ENCODE measurements around the gene SUPV3L1.
"Not testable (repeated sequence)": the region's sequence is repeated elsewhere in the genome, so short reads cannot be mapped to it uniquely, and the experiment has no call there.

The SUPV3L1 gene

DNA sequence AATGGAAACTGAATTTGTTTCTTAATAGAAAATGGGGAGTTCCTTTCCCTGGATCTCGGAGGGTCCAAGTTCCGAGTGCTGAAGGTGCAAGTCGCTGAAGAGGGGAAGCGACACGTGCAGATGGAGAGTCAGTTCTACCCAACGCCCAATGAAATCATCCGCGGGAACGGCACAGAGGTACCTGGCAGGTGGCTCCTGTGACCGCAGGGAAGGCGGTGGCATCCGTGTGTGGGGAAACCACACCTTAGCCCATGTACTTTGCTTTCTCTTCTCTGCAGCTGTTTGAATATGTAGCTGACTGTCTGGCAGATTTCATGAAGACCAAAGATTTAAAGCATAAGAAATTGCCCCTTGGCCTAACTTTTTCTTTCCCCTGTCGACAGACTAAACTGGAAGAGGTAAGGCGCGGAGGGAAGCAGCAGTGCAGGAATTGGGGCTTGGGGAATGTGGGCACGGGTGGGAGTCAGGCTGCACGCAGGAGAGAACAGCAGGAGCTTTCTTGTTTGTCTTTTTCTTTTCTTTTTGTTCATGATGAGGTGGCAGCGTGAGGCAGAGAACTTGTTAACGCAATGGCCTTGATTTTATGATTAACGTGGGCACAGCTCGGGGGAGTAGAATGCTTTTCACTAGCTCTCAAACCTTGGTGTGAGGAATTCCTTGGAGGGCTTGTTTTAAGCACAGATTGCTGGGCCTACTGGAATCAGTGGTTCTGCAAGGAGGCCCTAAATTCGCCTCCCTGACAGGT is 52.9 kb downstream of the SUPV3L1 start:
- DNase-seq: peak; percentile 57

DNA sequence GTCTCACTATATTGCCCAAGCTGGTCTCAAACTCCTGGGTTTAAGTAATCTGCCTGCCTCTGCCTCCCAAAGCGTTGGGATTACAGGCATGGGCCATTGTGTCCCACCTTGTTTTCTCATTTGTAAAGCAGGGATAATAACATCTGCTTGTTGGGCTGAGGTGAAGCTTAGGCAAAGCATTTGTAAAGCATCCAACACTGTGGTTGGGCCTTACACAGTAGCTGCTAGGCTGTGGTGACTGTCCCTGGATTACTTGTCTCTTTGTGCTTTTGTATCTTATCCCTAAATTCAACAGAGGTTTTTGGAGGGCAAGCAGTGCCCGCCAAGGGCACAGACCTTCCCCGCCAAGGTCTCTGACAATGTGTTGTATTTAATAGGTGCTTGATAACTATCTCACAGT is 54.4 kb downstream of the SUPV3L1 start:
- DNase-seq: no peak

DNA sequence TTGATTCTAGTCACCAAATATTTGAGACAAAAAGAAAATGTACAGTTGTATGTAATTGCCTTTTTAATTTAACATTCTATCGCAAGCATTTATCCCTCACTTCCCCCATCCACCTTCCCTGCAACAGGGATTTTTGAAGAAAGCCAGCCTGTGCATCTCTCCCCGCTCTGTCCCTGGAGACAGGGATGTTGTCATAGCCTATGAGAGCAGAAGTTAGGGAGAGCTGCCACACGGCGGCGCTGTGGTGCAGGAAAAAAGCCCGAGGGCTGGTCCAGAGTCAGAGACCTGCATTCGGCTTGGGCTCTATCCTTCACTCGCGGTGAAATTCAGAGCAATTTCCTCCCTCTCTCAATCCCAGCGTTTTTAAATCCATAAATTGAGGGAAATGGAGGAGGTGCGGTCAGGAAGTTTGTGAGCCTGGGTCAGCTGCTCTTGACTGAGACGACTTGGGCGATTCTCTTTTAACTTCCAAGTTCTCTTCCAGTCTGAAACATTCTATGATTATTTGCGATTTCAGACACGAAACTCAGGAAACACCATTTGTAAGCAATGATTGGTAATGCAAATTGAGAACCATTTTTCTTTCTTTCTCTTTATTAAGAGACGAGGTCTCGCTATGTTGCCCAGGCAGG is 57.6 kb downstream of the SUPV3L1 start:
- peak; percentile 85 for DNase-seq

DNA sequence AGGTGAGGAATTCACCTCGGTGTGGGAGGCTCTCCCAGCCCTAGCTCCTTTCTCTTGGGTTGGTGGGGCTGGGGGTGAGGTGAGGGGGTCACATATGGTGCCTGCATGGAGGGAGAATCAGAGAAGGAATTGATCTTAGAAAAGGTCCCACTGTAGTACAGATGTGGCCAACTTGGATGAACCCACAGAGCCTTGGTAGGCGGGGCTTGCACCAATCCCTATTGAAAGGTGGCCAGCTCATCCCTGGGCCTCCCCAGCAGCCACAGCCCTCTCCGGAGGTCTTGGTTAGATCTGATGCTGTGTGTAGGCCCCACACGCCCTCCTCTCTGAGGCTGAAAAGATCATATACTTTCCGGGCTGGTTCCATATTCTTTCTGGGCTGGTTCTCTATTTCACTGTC is 59.1 kb downstream of the SUPV3L1 start:
- no peak for DNase-seq

DNA sequence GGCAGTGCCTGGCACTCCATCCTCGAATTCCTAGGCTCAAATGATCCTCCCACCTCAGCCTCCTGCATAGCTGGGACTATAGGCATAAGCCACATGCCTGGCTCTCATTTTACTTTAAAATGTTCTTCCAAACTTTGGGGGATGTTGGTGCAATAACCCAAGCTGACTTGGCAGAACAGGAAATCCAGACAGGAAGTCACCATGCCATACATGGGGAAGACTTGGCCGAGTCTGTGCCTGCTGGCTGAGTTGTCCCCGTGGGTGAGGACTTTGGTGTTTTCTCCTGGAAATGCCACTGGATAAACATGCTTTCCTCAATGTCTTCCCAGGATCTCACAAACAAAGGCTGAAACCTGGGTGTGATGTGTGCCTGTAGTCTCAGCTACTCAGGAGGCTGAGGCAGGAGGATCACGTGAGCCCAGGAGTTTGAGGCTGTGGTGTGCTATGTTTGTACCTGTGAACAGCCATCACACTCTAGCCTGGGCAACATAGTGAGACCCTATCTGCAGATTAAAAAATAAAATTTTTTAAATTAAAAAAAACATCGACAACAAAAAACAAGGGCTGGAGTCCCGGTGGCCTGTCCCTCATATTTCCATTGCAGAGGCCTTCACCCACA is 59.9 kb downstream of the SUPV3L1 start:
- no peak for DNase-seq

DNA sequence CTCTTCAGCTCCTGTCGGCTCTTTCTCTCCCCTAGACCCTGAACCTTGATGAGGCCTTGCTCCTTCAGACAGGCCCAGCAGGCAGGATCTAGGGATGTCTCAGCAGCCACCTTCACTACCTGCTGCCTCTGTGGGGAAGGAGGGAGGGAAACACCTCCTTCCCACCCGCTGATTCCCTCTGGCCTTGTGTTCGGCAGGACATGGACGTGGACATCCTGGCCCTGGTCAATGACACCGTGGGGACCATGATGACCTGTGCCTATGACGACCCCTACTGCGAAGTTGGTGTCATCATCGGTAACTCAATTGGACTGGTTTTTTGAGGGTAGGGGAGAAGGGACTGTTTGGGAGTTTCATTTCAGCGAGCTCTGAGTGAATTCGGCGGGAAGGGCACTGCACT is 60.4 kb downstream of the SUPV3L1 start:
- no peak for DNase-seq

DNA sequence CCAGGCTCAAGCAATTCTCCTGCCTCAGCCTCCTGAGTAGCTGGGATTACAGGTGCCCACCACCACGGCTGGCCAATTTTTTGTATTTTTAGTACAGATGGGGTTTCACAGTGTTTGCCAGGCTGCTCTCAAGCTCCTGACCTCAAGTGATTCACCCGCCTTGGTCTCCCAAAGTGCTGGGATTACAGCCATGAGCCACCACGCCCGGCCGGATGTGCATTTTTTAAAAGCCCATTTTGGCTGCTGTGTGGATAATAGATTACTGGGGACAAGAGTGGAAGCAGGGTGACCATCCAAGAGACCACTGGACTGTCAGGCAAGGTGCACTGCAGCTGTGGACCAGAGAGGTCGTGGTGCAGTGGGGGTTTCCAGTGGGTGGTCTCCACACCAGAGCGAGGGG is 61.5 kb downstream of the SUPV3L1 start:
- DNase-seq: no peak

DNA sequence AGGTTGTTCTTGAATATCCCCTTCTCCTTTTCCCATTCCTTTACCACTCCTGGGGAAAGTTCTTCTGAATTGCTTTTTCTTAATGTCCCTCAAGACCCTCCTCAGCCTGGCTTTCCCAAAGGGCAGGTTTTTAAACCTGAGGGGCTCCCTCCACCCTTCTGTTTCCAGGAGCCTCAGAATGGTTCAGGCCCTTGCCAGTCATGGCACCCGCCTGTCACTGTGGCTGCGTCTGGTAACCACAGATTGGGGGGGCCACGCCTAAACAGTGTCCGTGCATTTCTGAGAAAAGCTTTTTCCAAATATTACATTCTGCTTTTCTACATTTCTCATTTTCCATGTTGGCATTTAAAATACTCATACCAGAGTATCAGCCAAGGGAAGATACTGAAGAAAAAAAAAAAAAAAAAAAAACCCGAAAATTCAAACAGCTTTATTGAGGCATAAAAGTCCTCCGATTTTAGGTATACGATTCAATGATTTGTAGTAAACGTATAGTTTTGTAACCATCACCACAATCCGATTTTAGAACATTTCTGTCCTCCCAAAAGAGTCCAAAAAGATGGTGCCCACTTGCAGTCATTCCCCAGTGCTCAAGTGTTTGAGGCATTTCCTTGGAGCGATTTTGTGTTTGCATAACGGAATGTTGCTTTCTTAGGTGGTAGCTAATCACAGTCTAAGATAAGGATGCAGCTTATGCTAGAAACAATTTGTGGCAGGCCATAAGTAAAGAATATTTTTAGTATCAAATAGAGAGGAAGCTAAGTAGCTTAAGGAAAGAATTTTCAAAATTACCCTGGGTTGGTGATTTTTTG is 62.2 kb downstream of the SUPV3L1 start:
- no peak for DNase-seq

DNA sequence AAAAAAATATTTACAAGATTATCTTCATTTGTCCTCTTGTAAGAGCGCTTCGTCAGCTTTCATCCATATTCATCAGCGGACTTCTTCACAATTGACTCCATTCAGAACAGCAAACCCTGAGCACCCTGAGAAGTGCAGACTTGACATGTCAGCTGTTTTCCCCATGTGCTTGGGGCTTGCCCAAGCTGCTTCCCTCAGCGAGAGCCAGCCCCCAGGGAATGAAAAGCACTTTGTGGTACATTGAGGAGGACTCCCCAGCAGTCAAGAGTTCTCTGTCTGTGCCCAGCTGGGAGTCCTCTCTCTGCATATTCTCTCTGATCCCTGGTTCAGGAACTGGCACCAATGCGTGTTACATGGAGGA is 62.8 kb downstream of the SUPV3L1 start:
- no peak for DNase-seq

DNA sequence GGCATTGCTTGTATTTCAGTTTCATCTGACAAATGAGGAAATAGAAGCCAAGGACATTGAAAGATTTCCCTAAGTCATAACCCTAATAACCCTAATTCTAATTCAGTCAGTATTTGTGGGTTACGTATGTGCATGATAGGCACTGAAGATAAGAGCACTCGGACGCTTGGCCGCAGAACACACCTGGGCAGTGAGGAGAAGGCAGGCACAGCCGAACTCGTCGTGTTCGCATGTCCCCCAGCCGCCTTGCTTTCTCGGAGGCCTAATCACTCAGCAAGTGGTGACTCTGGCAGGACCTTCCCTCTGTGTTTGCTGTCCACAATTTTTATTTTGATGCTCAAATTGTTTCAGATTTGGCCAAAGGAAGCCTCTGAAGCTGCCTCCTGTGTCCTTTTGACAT is 63.8 kb downstream of the SUPV3L1 start:
- no peak for DNase-seq

DNA sequence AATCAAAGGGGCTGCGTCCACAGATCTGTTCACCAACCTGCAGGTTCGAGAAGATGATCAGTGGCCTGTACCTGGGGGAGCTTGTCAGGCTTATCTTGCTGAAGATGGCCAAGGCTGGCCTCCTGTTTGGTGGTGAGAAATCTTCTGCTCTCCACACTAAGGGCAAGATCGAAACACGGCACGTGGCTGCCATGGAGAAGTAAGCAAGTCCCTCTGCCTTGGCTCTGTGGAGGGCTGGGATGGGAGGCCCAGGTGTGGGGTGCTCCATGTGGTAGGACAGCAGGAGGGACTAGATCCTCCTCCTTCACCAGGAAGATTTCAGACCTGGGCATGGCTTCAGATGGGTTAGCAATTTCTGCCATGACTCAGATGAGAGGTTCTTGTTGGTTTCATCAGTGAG is 66.0 kb downstream of the SUPV3L1 start:
- DNase-seq: no peak

DNA sequence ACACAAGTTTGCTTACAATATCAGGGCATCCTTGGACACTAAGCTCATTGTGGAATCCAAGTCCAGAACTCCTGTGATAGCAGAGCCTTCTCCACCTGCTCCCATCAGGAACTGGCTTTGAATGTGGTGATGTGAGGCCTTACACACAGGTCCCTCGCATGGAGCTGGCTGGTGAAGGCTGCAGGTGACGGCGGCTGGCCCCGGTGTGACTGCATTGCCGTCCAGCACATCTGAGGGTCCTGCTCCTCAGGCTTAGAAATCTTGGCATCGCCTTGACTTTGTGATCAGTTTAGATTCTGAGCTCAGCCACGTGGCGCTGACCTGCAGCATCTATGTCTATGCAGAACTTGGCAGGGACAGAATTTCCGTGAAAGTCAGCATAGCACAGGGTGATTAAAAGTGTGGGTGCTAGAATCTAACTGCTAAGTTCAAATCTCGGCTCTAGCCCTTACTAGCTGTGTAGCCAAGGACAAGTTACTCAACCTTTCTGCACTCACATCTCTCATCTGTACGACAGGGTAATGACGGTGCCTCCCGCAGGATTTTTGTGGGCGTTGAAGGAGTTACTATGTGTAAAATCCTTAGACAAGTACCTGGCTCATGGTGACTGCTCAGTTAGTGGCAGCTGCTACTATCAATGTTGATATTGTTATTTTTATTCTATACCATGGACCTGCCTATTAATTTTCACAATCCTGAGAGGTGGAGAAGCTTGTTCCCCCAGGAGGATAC is 66.7 kb downstream of the SUPV3L1 start:
- DNase-seq: no peak

DNA sequence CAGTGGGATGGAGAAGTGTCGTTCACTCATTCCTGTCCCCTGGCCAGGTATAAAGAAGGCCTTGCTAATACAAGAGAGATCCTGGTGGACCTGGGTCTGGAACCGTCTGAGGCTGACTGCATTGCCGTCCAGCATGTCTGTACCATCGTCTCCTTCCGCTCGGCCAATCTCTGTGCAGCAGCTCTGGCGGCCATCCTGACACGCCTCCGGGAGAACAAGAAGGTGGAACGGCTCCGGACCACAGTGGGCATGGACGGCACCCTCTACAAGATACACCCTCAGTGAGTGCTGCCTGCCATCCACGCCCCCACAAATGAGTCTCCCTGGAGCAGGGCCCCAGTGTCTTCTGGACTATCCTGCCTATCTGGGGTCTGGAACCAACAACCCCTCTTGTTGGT is 67.3 kb downstream of the SUPV3L1 start:
- DNase-seq: no peak

DNA sequence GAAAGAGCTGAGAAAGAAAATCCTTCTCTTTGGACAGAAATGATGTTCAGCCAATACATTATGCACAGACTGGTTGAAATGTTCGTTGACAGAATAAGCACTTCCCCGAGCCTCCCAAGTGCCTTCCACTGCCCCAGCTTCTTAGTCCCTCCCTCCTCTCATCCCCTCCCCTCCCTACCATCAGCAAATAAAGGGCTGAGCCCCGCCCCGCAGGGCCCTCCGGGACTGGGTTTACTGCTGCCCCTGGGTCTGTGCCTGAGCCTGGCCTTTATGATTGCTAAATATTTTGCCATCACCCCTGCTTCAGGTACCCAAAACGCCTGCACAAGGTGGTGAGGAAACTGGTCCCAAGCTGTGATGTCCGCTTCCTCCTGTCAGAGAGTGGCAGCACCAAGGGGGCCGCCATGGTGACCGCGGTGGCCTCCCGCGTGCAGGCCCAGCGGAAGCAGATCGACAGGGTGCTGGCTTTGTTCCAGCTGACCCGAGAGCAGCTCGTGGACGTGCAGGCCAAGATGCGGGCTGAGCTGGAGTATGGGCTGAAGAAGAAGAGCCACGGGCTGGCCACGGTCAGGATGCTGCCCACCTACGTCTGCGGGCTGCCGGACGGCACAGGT is 68.2 kb downstream of the SUPV3L1 start:
- no peak for DNase-seq

DNA sequence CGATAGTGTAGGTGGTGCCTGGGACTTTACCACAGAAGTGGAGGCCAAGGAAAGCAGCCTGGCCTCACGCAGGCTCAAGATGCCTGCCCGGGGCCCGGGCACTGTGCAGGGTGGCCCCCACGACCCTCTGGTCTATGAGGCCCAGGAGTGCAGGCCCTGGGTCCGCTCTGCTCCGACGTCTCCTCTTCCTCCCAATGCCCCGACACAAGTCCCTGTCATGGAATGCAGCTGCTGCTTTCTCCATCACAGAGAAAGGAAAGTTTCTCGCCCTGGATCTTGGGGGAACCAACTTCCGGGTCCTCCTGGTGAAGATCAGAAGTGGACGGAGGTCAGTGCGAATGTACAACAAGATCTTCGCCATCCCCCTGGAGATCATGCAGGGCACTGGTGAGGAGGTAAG is 70.0 kb downstream of the SUPV3L1 start:
- no peak for DNase-seq

DNA sequence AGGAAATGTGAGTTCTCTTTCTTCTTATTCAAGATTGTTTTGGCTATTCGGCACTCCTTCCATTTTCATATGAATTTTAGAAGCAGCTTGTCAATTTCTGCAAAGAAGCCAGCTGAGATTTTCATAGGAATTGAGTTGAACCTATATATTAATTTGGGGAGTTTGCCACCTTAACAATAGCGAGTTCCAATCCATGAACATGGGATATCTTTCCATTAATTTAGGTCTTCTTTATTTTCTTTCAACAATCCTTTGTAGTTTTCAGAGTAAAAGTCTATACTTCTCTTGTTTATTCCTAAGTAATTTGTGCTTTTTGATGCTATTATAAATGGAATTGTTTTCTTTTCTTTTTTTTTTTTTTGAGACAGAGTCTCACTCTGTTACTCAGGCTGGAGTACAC is 71.4 kb downstream of the SUPV3L1 start:
- not testable (repeated sequence) for DNase-seq

DNA sequence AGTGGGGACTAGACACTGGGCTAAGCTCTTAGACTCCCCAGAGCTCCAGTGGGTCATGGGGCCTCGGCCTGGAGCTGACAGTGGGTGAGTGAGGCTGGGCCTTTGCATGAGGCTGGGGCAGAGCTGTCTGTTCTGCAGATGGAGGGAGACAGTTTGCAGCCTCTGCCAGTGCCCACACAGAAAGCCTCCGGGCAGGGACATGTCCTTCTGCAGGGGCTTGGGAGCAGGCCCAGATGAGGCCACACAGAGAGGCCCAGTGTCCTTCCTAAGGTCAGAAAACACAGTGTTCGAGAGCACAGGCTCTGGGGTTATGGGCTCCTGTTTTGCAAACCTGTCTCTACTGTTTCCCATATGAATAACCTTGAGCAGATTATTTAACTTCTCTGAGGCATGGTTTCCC is 73.1 kb downstream of the SUPV3L1 start:
- no peak for DNase-seq

DNA sequence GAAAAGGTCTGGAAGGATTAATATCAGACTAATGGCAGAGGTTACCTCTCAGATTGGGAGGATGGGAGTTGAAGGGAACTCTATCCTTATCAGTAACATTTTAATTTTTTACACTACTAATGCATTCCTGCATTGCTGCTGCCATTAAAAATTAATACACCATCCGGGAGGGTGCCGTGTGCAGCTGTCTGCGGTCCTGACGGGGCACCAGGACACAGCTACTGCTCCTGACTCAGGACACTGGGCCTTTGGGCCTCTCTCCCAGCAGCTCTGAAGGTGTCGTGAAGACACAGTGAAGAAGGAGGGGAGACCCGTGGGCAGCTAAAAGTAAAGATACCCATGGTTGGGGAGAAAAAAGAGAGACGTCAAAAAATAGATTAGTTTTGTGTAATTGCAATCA is 74.8 kb downstream of the SUPV3L1 start:
- DNase-seq: no peak
